Measurements from ENCODE around the gene ANKRD29. TPM values are rescaled to one million over a fixed set of nuclear protein-coding genes. Genes with fewer than 3 reads are reported as not detected.

Gene ANKRD29
- total RNA-seq, 1 donor from 2014 or later: not detected

DNA sequence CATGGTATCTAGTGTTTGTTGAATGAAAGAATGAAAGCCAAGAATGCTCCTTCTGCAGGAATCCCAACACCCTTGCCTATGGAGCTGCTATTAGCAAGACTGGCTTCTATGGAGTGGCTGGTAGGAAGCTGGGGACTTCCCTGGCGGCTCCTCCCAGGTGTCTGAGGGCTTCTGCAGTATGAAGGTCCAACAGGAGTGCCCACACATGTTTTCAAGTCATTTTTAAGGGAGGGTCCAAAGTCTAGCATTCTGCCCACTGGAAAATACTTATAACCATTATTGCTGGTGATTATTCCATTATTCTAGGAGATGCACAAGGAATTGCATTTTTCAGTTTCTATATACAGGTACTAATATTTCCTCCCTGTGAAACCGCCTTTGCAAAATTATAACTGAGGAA lies 54.5 kb downstream of the ANKRD29 start:
- no peaks in the 10 kb centered on the region for H3K9me3 Mint-ChIP-seq
- CTCF ChIA-PET: no interaction called here
- POLR2A ChIA-PET: no interaction called here
- DNase-seq (no peak), ATAC-seq (ENCODE audit: low read depth) (no peak)
- intact Hi-C loops (cut with micrococcal nuclease): no loop called here
- no peaks in the 10 kb centered on the region for H3K27me3 Mint-ChIP-seq
- no peaks in the 10 kb centered on the region for H3K4me1 Mint-ChIP-seq
- no peak overlapping the region for H3K4me3 Mint-ChIP-seq
- H3K27ac Mint-ChIP-seq: no peak overlapping the region
- H3K36me3 Mint-ChIP-seq (ENCODE audit: low read depth): no peaks in the 10 kb centered on the region
- TF ChIP-seq, protein P1, sequence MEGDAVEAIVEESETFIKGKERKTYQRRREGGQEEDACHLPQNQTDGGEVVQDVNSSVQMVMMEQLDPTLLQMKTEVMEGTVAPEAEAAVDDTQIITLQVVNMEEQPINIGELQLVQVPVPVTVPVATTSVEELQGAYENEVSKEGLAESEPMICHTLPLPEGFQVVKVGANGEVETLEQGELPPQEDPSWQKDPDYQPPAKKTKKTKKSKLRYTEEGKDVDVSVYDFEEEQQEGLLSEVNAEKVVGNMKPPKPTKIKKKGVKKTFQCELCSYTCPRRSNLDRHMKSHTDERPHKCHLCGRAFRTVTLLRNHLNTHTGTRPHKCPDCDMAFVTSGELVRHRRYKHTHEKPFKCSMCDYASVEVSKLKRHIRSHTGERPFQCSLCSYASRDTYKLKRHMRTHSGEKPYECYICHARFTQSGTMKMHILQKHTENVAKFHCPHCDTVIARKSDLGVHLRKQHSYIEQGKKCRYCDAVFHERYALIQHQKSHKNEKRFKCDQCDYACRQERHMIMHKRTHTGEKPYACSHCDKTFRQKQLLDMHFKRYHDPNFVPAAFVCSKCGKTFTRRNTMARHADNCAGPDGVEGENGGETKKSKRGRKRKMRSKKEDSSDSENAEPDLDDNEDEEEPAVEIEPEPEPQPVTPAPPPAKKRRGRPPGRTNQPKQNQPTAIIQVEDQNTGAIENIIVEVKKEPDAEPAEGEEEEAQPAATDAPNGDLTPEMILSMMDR (IDR thresholded peaks at IDR 0.05): no peak

DNA sequence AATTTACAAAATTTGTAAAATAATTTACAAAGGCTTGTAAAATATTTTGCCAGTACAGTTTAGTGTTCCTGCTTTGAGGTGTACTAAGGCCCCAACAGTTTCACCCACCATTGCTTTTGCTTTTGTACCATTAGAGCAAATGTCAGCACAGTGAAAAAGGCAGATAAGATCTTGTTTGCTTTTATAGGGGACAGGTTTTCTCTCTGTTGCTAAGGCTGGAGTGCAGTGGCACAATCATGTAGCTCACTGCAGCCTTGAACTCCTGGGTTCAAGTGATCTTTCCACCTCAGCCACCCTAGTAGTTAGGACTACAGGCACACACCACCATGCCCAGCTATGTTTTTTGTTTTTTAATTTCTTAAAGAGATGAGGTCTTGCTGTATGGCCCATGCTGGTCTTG lies 56.8 kb downstream of the ANKRD29 start:
- Mint-ChIP-seq H3K27me3 (no peaks in the 10 kb centered on the region), H3K4me3 (no peak overlapping the region), H3K36me3 (ENCODE audit: low read depth) (no peaks in the 10 kb centered on the region), H3K27ac (no peak overlapping the region), H3K9me3 (no peaks in the 10 kb centered on the region), H3K4me1 (no peaks in the 10 kb centered on the region)
- ChIA-PET CTCF (no interaction called here), POLR2A (no interaction called here)
- intact Hi-C loops (cut with micrococcal nuclease): no loop called here
- DNase-seq: no peak
- TF ChIP-seq, protein P1 (IDR thresholded peaks at IDR 0.05): no peak
- no peak for ATAC-seq (ENCODE audit: low read depth)

DNA sequence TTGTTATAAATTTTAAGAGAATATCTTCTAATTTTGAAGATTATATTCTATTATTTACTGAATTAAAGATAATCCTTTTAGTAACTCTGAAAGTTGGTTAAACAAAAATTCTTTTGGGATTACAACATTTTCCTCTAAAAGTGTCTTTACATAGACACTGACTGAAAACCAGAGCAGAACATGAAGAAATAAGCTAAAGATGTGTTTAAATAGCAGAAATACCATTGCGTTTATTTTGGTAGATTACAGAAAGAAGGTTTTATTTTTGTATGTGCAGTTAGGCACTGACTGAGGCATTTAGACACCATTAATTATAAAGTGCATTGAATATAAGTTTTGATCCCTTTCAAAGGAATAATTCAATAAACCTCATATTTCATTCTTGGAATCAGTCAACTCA lies 62.9 kb downstream of the ANKRD29 start:
- CTCF ChIA-PET: no interaction called here
- TF ChIP-seq, protein P1 (IDR thresholded peaks at IDR 0.05): no peak
- Mint-ChIP-seq H3K27me3 (no peaks in the 10 kb centered on the region), H3K4me3 (no peak overlapping the region), H3K36me3 (ENCODE audit: low read depth) (no peaks in the 10 kb centered on the region), H3K9me3 (no peaks in the 10 kb centered on the region), H3K4me1 (peaks cover 10% of the 10 kb centered on the region), H3K27ac (no peak overlapping the region)
- DNase-seq (no peak), ATAC-seq (ENCODE audit: low read depth) (no peak)
- intact Hi-C loops (cut with micrococcal nuclease): no loop called here
- POLR2A ChIA-PET: no interaction called here

DNA sequence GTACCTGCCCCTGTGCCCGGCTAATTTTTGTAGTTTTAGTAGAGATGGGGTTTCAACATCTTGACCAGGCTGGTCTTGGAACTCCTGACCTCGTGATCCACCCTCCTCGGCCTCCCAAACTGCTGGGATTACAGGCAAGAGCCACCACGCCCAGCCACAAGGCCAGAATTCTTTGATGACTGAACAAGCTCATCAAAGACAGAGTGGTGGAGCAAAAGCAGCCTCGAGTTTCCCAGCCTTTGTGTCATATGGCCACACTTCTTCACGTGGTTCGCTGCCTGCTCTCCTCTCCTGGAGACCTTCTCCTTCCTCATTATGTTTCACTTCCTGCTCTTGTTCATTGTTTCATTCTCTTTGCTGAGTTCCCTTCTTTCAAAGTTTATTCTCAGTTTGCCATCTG lies 66.5 kb downstream of the ANKRD29 start:
- no peaks in the 10 kb centered on the region for H3K27me3 Mint-ChIP-seq
- CTCF ChIA-PET: no interaction called here
- ATAC-seq (ENCODE audit: low read depth): no peak
- POLR2A ChIA-PET: no interaction called here
- H3K36me3 Mint-ChIP-seq (ENCODE audit: low read depth): no peaks in the 10 kb centered on the region
- intact Hi-C loops (cut with micrococcal nuclease): no loop called here
- no peak for DNase-seq
- H3K27ac Mint-ChIP-seq: no peak overlapping the region
- peaks cover 10% of the 10 kb centered on the region for H3K4me1 Mint-ChIP-seq
- H3K9me3 Mint-ChIP-seq: no peaks in the 10 kb centered on the region
- TF ChIP-seq, protein P1 (IDR thresholded peaks at IDR 0.05): no peak
- H3K4me3 Mint-ChIP-seq: no peak overlapping the region

DNA sequence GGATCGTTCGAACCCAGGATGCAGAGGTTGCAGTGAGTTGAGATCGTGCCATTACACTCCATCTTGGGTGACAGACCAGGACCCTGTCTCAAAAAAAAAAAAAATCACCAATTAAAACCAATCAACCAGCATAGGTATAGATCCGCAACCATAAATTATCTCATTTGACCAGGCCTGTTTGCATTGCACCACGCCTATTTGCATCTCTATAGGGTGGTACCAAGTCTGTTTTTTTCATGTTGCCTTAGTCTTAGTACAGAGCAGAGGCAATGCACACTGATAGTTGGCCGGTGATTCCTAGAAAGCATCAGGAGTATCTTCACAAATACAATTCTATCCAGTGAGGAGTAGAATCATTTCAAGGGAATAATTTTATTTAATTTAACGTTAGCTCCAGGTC lies 67.1 kb downstream of the ANKRD29 start:
- H3K9me3 Mint-ChIP-seq: no peaks in the 10 kb centered on the region
- ChIA-PET CTCF (no interaction called here), POLR2A (no interaction called here)
- H3K36me3 Mint-ChIP-seq (ENCODE audit: low read depth): no peaks in the 10 kb centered on the region
- DNase-seq: no peak
- H3K4me3 Mint-ChIP-seq: no peak overlapping the region
- intact Hi-C loops (cut with micrococcal nuclease): no loop called here
- no peaks in the 10 kb centered on the region for H3K27me3 Mint-ChIP-seq
- H3K4me1 Mint-ChIP-seq: peaks cover 10% of the 10 kb centered on the region
- TF ChIP-seq, protein P1 (IDR thresholded peaks at IDR 0.05): no peak
- no peak for ATAC-seq (ENCODE audit: low read depth)
- no peak overlapping the region for H3K27ac Mint-ChIP-seq

Measured in activated B cell treated with CpG ODN at 0.5 μM for 24 hours (primary cell).